Measurements from ENCODE around the gene SH2D4B.

Gene SH2D4B

GRCh38 chr10:80537736-80538480, at the start of gene SH2D4B:
Gene SH2D4B (plus strand): TSS chr10:80537902. CDS start chr10:80538332, 430 bp downstream.
- no peak for DNase-seq

DNA sequence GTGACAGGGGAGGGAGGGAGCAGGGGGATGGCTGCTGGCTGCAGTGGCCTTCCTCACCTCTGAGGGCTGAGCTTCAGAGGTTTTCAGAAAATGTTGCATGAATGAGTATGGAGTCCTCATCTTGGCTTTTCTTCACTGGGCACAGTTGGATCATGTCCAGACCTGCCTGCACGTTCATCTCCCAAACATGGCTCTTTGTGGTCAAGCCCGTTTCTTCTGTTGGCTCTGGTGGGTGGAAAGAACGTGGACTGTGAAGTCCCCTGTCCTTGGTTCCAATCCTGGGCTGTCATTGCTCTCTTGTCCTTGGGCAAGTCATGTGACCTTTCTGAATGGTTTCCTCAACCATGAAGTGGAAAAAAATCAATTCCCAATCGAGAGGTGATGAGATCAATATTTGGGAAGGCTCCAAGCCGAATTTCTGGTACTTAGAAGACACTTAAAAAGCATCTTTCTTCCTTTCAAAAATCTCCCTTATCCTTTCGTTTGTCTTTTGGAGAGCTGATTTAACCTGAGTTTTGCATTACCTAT, 49.1 kb upstream of the SH2D4B start:
- no peak for DNase-seq

GRCh38 chr10:80489371-80490112, 48.2 kb upstream of the SH2D4B start:
- no peak for DNase-seq

GRCh38 chr10:80491251-80492102, 46.2 kb upstream of the SH2D4B start:
- no peak for DNase-seq

DNA sequence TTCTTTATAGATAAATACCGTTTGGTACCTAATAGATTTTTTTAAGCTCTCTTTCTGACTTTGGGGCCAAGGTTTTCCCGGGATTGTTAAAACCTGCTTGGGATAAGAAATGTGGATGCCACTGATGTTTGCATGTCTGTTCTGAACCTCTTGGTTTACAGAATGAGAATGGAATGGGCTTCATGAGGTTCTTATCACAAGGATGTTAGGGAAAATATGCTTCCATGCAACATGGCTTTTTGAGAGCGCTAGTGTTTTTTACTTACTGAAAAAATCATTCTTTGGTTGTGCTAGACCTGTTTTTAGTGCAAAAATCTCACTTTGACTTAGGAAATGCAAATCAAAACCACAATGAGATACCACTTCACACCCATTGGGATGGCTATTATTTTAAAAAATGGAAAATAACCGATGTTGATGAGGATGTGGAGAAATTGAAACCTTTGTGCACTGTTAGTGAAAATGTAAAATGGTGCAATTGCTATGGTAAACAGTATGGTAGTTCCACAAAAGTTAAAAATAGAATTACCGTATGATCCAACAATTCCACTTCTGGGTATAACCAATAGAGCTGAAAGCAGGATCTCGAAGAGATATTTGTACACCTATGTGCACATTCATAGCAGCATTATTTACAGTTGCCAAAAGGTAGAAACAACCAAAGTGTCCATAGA, 44.7 kb upstream of the SH2D4B start:
- DNase-seq, result no peak

DNA sequence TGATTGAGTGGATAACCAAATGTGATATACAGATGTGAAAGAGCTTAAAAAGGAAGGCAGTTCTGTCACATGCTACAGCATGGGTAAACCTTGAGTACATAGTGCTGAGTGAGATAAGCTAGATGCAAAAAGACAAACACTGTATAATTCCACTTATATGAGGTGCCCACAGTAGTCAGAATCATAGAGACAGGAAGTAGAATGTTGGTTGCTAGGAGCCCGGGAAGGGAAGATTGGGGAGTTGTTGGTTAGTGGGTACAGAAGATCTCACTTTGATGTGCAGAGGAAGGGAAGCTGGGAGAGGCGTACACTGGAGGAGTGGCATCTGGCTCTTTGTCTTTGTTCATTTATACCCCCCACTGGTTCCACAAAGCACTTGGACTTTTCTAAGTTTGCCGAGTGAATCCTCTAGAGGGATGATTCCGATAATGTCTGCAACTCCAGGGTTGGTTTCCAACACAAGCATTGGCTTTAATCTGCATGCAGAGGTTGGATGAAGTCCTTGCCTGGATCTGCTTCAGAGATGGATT, 44.1 kb upstream of the SH2D4B start:
- no peak for DNase-seq

GRCh38 chr10:80496555-80497172, 41.0 kb upstream of the SH2D4B start:
- no peak for DNase-seq

DNA sequence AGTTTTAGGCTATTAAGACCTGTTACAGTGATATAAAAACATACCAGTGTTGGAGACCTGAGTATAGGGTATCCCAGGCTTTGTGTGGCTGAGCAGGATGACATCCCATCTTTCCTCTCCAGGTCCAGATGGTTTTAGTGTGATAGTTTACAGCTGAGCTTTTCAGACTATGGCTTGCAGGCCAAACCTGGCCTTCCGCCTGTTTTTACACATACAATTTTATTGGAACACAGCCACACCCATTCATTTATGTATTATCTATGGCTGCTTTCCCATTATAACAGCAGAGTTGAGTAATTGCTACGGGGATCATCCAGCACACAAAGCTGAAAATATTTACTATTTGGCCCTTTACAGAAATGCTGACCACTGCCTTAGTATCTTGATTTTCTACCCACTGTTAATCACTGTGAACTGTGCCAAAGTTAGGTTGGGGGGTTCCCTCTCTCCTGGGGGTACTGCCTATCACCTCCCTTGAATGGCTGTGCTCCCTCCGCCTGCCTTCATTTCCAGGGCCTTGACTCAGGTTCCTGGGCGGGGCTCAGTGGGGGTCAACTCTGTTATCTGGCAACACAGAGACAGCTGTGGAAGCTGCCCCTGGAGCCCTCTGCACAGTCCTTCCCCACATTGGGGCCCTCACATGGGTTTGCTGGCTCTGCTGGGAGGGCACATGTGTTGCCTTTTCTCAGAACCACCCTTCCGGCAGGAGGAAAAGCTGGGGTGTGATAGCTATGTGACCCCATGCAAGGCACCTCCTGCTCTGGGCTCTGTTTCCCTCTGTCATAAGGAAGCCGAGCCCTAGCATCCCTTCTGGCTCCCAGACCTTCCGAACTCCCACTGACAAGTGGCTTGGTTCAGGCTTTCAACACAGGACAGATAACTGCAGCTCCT, 40.3 kb upstream of the SH2D4B start:
- no peak for DNase-seq

DNA sequence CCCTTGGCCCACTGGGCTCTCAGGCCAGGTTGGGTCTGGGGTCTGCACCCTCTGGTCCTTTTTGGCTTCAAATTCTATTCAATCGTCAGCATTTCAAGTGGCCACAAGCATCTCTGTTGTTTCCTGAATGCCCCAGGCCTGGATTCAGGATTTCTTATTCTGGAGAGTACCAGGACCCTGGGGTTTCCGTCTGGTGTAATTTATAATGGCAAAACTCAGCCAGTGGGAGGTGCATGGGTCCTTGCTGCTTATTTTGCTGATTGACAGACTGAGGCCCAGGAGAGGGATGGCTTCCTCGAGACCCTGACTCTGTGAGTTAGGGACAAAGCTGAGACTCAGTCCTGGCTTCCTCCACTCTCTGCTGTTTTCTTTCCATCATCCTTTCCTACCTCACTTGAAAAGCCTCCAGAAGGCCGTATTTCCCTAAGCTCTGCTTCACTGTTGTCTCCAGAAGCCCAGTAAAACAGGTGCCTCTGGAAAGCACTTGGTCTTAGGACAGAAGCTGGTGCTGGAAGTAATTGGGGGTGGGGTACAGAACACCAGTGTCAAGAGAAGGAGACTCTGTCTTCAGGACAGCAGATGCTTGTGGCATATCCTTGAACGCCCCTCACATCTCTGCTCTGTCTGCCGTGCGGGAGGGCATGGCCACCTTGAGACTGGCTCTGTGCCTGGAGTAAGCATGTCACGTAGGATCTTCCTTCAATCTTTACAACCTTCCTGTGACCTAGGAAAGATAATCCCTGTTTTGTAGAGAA, 39.4 kb upstream of the SH2D4B start:
- no peak for DNase-seq

GRCh38 chr10:80498833-80499741, 38.6 kb upstream of the SH2D4B start:
- peak; percentile 54 for DNase-seq

GRCh38 chr10:80500572-80501380, 36.9 kb upstream of the SH2D4B start:
- DNase-seq, result peak; percentile 55

GRCh38 chr10:80501381-80501912, 36.3 kb upstream of the SH2D4B start:
- no peak for DNase-seq

DNA sequence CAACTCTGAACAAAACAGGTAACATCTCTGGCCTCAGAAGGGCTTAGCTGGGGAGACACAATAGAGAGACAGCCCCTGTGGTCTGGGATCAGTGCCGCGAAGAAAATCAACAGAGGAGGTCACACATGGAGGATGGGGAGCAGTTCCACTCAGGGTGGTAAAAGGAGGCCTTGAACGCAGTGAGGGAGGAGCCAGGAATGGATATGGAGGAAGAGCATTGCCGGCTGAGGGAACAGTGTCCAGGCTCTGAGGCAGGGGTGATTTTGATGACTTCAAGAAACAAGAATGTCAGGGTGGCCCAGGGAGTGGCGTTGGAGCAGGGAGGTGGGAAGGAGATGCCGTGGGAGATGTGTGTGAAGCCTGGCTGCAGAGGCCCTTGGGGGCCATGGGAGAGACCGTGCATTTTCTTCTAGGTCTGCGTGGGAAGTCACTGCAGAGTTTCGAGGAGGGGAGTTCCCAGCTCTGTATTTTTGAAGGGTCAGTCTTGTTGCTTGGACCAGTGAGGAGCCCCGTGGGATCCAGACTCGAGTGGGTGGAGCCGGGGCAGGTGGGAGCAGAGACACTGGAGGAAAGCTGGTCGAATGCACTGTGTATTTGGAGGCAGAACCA, 35.7 kb upstream of the SH2D4B start:
- no peak for DNase-seq

- no peak for DNase-seq
Measured at GRCh38 chr10:80502621-80503583, 34.8 kb upstream of the SH2D4B start.

GRCh38 chr10:80503584-80504157, 34.0 kb upstream of the SH2D4B start:
- no peak for DNase-seq

All from activated T-cell treated with anti-CD3 and anti-CD28 coated beads, Interleukin-2, amount 50 U/mL, for 1 hour (primary cell).